Suprapubic skin (tissue), 4 donors: ENCODE results near the gene KCNA3.

Source experiments
- CTCF ChIP-seq, 2 donors: fragments of 200-600 bp in 1 of 2; fragments of 450-650 bp in 1 of 2; sonication (generic) in 1 of 2; IDR thresholded peaks; one replicate each; pipeline ENCODE4 v1.5.1; 2016 to 2019; ENCODE audit warnings: antibody characterized with exemption in 2 of 2, mild to moderate bottlenecking in 1 of 2, moderate library complexity in 1 of 2
- EP300 ChIP-seq: sonication (generic); formaldehyde crosslinking; IDR thresholded peaks from one replicate; pipeline ENCODE4 v1.6.1; 2017; ENCODE audit warnings: antibody characterized with exemption
- POLR2A ChIP-seq, 2 donors: fragments of 450-650 bp; IDR thresholded peaks; one replicate each; pipeline ENCODE4 v1.6.1; 2017; ENCODE audit warnings: antibody characterized with exemption in 2 of 2, mild to moderate bottlenecking in 2 of 2, moderate library complexity in 2 of 2
- POLR2AphosphoS5 ChIP-seq, 3 donors: sonication (generic); formaldehyde crosslinking; IDR thresholded peaks; one replicate each; pipeline ENCODE4 v1.6.1; 2017; ENCODE audit warnings: antibody characterized with exemption in 3 of 3

- TF ChIP-seq CTCF (IDR thresholded peaks at IDR 0.05) (no peak), POLR2A (IDR thresholded peaks at IDR 0.05) (no peak), POLR2AphosphoS5 (IDR thresholded peaks at IDR 0.05) (no peak), EP300 (no peak)
Measured at GRCh38 chr1:110706621-110707020, 31.9 kb upstream of the KCNA3 start.
